Stimulated activated effector memory CD8-positive, alpha-beta T cell treated with anti-CD3 and anti-CD28 coated beads, Interleukin-12 subunit alpha, Interleukin-12 subunit beta, amount 100 ng/mL, for 72 hours (primary cell): ENCODE data around the gene GNAT2.

Experiments
- ATAC-seq: fragments of 150-1000 bp; cut with Tn5 transposase; 2 replicates; pipeline ENCODE4 v1.10.0; 2021
- DNase-seq, 2 donors: peaks; one replicate each; pipeline ENCODE4 v3.0.0; 2021 to 2022; ENCODE audit warnings: low spot score in 2 of 2
- H3K27ac Mint-ChIP-seq: one replicate; pipeline ENCODE4 v1.8.0; 2022; ENCODE audit warnings: mild to moderate bottlenecking, mixed read lengths
- H3K36me3 Mint-ChIP-seq: one replicate; pipeline ENCODE4 v1.8.0; 2022; ENCODE audit warnings: mild to moderate bottlenecking, mixed read lengths
- H3K4me1 Mint-ChIP-seq: one replicate; pipeline ENCODE4 v1.8.0; 2022; ENCODE audit warnings: mixed read lengths
- H3K4me3 Mint-ChIP-seq: one replicate; pipeline ENCODE4 v1.8.0; 2022; ENCODE audit warnings: mild to moderate bottlenecking, mixed read lengths
- H3K9me3 Mint-ChIP-seq: one replicate; pipeline ENCODE4 v1.8.0; 2022; ENCODE audit warnings: mixed read lengths

Gene GNAT2

DNA sequence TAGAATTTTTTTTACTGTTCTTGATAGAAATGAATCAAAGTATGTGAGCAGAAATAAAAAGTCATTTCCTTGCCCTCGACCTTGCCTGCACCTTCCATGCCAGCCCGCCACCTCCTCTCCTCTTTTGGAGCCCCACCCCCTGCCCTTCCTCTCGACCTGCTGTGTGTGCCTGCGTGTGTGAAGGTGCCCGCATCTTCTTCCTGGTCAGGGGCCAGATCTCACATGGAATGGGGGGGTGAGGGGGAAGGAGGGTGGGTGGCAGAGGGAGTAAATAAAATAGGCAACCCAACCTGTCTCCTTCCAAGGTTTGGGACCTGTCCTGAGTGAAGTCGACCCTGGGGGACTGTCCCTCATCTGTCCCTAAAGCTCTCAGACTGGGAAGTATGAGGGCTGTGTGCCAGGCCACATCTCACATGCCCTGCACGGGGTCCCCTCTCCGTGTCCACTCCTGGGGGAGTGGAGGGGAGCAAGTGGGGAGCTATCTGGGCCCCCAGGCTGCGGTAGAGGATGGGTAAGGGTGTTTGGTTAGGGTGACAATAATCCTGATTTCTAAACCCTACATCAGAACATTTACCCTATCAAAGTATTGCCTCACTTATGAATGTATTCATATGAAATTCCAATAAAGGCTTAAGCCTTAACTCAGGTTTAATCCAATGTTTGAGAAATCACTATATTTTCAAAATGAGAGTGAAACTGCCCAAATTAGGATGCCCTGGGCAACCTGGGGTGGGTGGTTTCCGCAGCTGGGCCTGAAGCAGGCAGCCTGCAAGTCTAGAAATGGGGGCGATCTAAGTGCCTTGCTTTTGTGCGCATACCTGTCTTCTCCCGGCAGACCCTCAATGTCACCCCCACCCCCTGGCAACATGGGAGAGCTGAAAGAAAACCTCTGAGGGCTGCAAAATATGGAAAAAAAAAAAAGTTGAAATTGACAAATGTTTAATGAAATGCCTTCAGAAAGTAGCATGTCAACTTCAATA lies 15.6 kb upstream of the GNAT2 start:
- peak overlapping the region; percentile 39 for H3K27ac Mint-ChIP-seq
- ATAC-seq (peak; percentile 46), DNase-seq (peak in 1 of 2 donors; percentile 46)
- H3K36me3 Mint-ChIP-seq, result peaks cover 24% of the 10 kb centered on the region
- H3K4me1 Mint-ChIP-seq, result peaks cover 24% of the 10 kb centered on the region
- H3K4me3 Mint-ChIP-seq, result no peak overlapping the region
- H3K9me3 Mint-ChIP-seq, result no peaks in the 10 kb centered on the region

DNA sequence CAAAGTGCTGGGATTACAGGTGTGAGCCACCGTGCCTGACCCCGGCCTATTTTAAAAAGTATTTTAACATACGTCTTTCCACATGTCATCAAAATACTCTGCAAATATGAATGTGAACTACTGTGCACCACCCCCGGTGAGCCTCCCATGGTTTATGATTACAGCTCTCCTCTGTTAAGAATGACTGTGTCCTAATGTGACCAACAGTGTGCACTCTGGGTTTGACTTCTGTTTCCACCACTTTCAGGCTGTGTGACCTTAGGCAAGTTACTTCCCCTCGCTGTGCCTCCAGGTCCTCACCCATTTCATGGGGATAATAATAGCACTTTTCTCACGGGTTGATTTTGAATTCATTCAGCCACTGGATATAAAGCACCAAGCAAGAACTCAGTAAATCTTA lies 14.9 kb upstream of the GNAT2 start:
- Mint-ChIP-seq H3K4me3 (no peak overlapping the region), H3K4me1 (peaks cover 22% of the 10 kb centered on the region), H3K36me3 (peaks cover 29% of the 10 kb centered on the region), H3K9me3 (no peaks in the 10 kb centered on the region), H3K27ac (peak overlapping the region; percentile 39)
- ATAC-seq (peak; percentile 73), DNase-seq (peak in 1 of 2 donors; percentile 45)

DNA sequence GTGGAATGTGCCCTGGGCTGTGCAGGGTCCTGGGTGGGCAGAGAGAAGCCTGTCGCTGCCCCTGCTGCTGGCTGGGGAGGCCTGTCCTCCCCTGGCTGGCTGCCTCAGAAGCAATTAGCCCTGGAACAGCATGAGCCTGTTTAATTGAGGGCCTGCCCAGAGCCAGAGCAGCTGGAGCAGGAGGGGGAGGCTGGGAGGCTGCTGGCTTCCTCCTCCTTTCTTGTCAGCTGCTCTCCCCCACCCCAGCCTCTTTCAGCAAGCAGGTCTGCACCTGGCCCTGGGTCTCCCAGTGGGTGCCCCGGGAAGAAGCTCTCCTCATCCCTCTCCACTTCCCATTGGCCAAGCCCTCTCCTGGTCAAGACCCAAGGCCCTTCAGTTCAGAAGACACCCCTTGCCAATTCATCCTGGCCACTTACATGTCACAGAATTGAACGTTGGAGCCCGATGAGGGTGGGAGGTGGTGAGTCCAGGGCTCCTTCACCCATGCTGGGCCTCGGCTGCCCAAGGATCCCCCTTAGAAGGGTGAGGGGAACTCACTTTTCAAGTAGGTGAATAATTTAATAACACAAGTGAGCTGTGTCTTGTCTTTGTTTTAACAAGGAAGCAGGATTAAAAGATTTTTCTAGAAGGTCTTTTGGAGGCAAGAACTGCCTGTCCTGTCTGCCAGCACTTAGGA lies 13.4 kb upstream of the GNAT2 start:
- ATAC-seq (no peak), DNase-seq (peak in 1 of 2 donors; percentile 45)
- Mint-ChIP-seq H3K4me1 (peaks cover 30% of the 10 kb centered on the region), H3K4me3 (no peak overlapping the region), H3K9me3 (no peaks in the 10 kb centered on the region), H3K27ac (peak overlapping the region; percentile 58), H3K36me3 (peaks cover 44% of the 10 kb centered on the region)

DNA sequence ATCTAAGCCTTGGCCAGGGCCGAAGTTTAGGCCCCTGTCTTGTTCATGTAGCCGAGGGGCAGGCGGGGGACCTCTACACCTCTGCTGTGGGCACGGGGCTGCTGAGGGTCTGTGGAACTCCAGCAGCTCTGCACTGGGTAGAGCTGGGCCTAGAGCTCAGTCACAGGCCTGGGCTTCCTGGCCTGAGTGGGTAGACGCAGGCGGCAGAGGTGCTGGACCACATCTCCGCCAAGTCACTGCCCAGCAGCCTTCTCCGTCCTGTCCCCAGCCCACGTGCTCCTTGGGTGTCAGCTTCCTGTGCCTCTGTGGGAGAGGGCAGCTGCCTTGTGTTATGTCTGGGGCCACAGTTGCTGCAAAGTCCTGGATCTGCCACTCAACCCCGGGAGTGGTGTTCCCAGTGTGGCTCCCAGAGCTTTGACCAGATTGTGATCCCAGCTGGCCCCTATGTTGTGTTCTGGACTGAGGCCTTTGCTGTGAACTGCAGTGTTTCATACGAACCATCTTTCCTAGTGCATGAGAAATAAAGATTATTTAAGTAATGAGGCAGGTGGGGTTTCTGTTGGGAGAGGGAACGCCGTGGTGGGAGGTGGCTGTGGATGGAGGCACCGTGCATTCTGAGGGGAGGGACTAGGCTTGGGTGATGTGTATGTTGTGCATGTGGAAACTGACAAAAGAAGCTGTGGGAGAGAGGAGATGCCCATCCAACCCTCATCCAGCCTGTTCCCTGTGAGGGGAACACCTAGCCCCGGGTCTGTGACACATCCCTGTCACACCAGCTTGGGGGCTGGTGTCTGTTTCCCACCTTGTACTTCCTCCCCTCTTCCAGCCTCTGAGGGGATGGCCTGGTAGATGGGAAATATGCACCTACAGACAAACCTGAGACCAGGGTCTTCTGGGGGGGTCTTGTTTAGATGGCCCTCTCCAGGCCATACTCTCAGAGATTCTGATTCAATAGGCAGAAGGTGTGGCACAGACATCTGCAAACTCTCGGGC lies 12.4 kb upstream of the GNAT2 start:
- no peak for ATAC-seq
- peak in 1 of 2 donors; percentile 44 for DNase-seq
- Mint-ChIP-seq H3K4me1 (peaks cover 31% of the 10 kb centered on the region), H3K36me3 (peaks cover 52% of the 10 kb centered on the region), H3K4me3 (no peak overlapping the region), H3K27ac (peak overlapping the region; percentile 33), H3K9me3 (no peaks in the 10 kb centered on the region)

DNA sequence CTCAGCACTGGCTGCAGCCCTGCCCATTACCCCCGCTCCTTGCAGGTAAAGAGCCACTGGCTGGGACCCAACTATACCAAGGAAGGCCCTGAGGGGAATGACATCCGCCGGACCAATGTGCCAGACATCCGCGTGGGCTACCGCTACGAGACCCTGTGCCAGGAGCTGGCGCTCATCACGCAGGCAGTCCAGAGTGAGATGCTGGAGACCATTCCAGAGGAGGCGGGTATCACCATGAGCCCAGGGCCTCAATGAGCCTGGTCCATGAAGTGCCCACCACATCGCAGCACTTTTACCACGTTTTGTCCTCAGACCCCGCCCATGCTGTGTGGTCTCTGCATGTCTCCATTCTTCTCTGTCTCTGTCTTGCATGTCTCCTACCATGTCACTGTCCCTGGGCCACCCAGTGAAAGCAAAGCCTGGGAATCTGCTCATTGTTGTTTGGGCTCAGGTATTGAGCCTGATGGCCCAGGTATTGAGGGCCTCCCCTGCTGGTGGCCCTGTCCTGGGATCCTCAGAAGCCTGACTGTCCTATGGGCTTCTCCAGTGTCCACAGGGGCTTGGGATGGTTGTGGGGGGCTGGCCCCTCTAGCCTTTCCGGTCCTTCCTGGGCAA lies 11.6 kb upstream of the GNAT2 start:
- no peak for ATAC-seq
- Mint-ChIP-seq H3K4me3 (no peak overlapping the region), H3K27ac (peak overlapping the region; percentile 33), H3K4me1 (peaks cover 34% of the 10 kb centered on the region), H3K9me3 (no peaks in the 10 kb centered on the region), H3K36me3 (peaks cover 58% of the 10 kb centered on the region)
- peak in 1 of 2 donors; percentile 46 for DNase-seq

DNA sequence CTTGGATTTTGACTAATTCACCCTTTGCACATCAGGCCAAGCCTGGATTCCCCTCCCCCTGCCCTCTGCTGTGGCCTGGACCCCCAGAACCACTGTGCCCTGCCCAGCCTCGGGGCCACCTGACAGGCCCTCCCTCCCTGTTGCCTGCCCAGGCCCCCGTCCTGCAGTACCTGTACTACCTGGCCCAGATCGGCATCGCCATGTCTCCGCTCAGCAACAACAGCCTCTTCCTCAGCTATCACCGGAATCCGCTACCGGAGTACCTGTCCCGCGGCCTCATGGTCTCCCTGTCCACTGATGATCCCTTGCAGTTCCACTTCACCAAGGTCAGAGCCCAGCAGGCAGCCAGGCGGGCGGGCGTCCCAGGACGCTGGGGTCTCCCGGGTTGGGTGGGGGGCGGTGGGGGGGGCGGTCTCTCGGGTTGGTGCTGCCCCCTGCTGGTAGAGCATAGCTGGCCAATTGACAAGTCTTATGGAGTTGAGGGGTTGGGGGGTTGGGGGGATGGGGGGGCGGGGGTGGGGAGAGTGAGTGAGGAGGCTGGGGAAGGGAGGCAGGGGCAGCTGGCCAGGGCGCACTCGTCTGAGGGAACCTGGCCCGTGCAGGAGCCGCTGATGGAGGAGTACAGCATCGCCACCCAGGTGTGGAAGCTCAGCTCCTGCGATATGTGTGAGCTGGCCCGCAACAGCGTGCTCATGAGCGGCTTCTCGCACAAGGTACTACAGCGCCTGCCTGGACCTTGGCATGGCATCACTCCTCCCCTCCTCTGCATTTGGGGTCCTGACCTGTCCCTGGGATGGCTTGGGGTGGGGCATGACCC lies 10.9 kb upstream of the GNAT2 start:
- Mint-ChIP-seq H3K27ac (peak overlapping the region; percentile 37), H3K4me3 (no peak overlapping the region), H3K4me1 (peaks cover 36% of the 10 kb centered on the region), H3K36me3 (peaks cover 61% of the 10 kb centered on the region), H3K9me3 (no peaks in the 10 kb centered on the region)
- ATAC-seq (no peak), DNase-seq (peak in 1 of 2 donors; percentile 53)

DNA sequence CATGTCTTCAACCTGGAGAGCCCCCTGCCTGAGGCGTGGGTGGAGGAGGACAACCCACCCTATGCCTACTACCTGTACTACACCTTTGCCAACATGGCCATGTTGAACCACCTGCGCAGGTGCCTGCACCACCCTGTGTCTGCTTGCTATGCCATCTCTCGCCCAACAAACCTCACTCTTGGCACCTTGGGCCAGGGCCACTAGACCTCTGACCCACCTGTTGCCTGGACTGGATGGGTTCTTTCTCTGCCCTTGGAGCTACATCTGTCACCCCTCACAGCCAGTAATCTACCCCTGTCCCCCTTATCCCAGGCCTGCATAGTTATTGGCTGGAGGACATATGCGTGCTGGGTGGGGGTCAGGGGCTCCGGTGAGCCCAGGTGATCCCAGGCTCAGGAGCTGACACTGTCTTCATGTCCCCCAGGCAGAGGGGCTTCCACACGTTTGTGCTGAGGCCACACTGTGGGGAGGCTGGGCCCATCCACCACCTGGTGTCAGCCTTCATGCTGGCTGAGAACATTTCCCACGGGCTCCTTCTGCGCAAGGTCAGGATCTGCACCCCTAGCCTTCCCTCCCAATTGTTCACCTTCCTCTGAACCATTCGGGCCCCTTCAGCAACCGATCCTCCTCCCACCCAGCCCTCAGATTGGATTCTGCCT lies 10.1 kb upstream of the GNAT2 start:
- H3K36me3 Mint-ChIP-seq, result peaks cover 61% of the 10 kb centered on the region
- peak overlapping the region; percentile 37 for H3K27ac Mint-ChIP-seq
- no peaks in the 10 kb centered on the region for H3K9me3 Mint-ChIP-seq
- peaks cover 32% of the 10 kb centered on the region for H3K4me1 Mint-ChIP-seq
- peak in 1 of 2 donors; percentile 48 for DNase-seq
- H3K4me3 Mint-ChIP-seq, result no peak overlapping the region
- ATAC-seq, result no peak

DNA sequence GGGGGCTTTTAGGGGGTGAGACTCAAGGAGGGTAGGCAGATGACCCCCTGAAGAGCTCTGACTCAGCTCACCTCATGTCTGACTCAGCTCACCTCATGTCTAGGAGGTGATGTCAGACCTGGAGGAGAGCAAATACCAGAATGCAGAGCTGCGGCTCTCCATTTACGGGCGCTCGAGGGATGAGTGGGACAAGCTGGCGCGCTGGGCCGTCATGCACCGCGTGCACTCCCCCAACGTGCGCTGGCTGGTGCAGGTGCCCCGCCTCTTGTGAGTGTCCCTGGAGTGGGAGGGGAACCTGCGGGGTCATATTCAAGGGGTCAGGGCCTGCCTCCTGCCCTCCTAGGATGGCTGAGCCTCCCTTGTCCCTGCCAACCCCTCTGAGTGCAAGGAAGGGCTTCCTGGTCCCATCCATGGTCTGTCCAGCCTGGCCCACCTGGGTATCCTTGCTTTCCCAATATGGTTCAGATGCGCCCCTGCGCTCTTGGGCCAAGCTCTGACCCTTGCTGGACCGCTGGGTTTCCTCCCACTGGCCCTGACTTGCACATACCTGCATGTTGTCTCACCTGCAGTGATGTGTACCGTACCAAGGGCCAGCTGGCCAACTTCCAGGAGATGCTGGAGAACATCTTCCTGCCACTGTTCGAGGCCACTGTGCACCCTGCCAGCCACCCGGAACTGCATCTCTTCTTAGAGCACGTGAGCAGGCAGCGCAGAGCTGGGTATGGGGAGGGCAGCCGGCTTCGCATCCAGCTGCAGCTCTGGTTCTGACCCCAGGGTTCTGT lies 9.3 kb upstream of the GNAT2 start:
- ATAC-seq (peak; percentile 59), DNase-seq (peak in 1 of 2 donors; percentile 46)

DNA sequence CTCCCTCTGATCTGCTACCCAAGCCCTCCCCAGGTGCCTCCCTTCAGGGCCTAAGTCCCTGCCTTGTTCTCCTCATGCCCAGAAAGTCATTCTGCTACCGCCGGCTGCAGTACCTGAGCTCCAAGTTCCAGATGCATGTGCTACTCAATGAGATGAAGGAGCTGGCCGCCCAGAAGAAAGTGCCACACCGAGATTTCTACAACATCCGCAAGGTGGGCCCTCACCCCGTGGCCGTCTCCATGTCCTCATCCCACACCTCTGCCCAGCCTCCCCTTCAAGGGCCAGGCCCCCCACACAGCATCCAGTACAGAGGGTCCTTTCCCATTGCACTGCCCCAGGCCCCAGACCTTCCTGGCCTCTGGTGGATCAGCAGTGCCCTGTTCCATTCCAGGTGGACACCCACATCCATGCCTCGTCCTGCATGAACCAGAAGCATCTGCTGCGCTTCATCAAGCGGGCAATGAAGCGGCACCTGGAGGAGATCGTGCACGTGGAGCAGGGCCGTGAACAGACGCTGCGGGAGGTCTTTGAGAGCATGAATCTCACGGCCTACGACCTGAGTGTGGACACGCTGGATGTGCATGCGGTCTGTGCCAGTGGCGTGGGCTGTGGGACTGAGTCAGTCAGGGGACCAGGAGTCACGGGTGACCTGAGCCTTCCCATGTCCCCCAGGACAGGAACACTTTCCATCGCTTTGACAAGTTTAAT lies 8.4 kb upstream of the GNAT2 start:
- Mint-ChIP-seq H3K27ac (peak overlapping the region; percentile 53), H3K4me1 (peaks cover 43% of the 10 kb centered on the region), H3K36me3 (peaks cover 61% of the 10 kb centered on the region), H3K9me3 (no peaks in the 10 kb centered on the region), H3K4me3 (no peak overlapping the region)
- DNase-seq (peak in 1 of 2 donors; percentile 46), ATAC-seq (no peak)

More for the DNA sequence above, 9.3 kb upstream of the GNAT2 start:
- Mint-ChIP-seq H3K4me1 (peaks cover 35% of the 10 kb centered on the region), H3K4me3 (no peak overlapping the region), H3K36me3 (peaks cover 61% of the 10 kb centered on the region), H3K9me3 (no peaks in the 10 kb centered on the region), H3K27ac (peak overlapping the region; percentile 26)

DNA sequence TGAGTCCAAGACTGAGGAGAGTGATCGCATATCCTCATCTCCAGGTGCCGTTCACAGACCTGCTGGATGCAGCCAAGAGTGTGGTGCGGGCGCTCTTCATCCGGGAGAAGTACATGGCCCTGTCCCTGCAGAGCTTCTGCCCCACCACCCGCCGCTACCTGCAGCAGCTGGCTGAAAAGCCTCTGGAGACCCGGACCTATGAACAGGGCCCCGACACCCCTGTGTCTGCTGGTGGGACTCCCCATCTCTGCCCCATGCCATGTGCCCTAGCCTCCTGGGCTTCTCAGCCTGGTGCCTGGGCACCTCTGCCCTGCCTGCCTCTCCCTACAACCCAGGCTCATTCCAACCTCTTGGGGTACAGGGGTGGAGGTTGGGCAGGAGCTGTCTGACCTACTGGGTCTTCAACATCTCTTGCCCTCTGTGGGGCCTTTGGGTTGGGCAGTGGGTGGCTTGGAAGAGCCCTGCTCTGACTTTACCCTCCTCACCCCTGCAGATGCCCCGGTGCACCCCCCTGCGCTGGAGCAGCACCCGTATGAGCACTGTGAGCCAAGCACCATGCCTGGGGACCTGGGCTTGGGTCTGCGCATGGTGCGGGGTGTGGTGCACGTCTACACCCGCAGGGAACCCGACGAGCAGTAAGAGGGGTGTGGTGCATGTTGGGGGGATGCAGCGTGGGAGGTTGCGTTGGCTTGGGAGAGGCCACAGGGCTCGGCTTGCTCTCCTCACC lies 7.4 kb upstream of the GNAT2 start:
- peak overlapping the region; percentile 53 for H3K27ac Mint-ChIP-seq
- no peak for ATAC-seq

DNA sequence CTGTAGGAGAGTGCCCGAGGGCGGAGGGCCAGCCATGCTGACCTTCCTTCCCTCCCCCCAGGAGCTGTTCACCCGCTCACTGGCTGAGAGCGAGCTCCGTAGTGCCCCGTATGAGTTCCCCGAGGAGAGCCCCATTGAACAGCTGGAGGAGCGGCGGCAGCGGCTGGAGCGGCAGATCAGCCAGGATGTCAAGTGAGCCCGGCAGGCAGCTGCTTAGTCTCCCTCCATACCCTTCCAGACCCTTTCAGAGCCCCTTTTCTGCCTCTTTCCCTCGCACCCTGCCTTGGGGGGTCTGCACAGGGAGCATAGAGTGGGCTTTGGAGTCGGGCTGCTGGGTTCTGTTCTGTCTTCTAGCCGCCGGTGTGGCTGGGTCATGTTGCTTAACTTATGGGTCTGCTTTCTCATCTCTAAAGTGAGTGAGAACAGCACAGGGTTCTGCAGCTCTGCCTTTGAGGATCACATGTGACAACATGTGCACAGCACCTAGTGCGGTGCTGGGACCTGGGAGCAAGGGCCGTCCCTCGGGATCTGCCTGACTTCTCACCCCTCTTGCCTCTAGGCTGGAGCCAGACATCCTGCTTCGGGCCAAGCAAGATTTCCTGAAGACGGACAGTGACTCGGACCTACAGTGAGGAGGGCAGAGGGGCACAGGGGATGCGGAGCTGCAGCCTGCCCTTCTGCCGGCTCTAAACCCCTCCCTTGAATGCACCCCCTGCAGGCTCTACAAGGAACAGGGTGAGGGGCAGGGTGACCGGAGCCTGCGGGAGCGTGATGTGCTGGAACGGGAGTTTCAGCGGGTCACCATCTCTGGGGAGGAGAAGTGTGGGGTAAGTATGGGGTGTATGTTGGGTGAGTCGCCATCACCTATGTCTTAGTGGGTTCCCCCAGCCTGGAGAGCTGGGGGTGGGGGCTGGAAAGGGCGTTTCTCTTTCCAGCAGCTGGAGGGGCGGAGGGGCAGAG lies 6.5 kb upstream of the GNAT2 start:
- Mint-ChIP-seq H3K4me3 (no peak overlapping the region), H3K27ac (peak overlapping the region; percentile 84), H3K36me3 (peaks cover 55% of the 10 kb centered on the region), H3K9me3 (no peaks in the 10 kb centered on the region), H3K4me1 (peaks cover 56% of the 10 kb centered on the region)
- no peak for ATAC-seq
- DNase-seq, result peak in 1 of 2 donors; percentile 47

More for the DNA sequence above, 7.4 kb upstream of the GNAT2 start:
- H3K9me3 Mint-ChIP-seq, result no peaks in the 10 kb centered on the region
- H3K4me3 Mint-ChIP-seq, result no peak overlapping the region
- peak in 1 of 2 donors; percentile 45 for DNase-seq
- H3K4me1 Mint-ChIP-seq, result peaks cover 51% of the 10 kb centered on the region
- peaks cover 57% of the 10 kb centered on the region for H3K36me3 Mint-ChIP-seq
